ENCODE data around the gene DDTL. TPM values are rescaled to one million over a fixed set of nuclear protein-coding genes. Genes with fewer than 3 reads are reported as not detected.
A peak's percentile ranks its signal among the peaks of the same experiment; 100 is the strongest.

The DDTL gene
- total RNA-seq, 1 donor = 3.0 TPM

DNA sequence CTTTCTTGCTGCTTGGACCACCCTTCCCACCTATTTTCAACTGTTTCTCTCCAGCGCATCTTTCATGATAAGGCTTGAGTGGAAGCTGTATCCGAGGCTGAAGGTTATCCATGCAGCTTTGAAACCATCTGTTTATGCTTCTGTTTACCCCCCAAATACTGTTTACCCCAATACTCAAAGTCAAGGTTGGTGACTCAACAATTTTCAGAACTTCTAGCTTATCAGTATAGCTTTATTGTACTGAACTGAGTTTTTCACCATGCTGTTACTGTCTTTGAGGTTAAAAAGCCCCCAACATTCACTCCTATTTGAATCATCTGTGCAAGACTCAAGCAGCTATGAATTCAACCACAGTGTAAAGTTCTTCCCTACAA, 43.3 kb downstream of the DDTL start:
- DNase-seq (ENCODE audit: low read depth) = no peak
- TF ChIP-seq, protein P1, sequence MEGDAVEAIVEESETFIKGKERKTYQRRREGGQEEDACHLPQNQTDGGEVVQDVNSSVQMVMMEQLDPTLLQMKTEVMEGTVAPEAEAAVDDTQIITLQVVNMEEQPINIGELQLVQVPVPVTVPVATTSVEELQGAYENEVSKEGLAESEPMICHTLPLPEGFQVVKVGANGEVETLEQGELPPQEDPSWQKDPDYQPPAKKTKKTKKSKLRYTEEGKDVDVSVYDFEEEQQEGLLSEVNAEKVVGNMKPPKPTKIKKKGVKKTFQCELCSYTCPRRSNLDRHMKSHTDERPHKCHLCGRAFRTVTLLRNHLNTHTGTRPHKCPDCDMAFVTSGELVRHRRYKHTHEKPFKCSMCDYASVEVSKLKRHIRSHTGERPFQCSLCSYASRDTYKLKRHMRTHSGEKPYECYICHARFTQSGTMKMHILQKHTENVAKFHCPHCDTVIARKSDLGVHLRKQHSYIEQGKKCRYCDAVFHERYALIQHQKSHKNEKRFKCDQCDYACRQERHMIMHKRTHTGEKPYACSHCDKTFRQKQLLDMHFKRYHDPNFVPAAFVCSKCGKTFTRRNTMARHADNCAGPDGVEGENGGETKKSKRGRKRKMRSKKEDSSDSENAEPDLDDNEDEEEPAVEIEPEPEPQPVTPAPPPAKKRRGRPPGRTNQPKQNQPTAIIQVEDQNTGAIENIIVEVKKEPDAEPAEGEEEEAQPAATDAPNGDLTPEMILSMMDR (IDR thresholded peaks at IDR 0.05; ENCODE audit: insufficient read depth, low read depth, low read length) = no peak
- no peak overlapping the region for H3K4me3 ChIP-seq (ENCODE audit: low read depth, low read length)

DNA sequence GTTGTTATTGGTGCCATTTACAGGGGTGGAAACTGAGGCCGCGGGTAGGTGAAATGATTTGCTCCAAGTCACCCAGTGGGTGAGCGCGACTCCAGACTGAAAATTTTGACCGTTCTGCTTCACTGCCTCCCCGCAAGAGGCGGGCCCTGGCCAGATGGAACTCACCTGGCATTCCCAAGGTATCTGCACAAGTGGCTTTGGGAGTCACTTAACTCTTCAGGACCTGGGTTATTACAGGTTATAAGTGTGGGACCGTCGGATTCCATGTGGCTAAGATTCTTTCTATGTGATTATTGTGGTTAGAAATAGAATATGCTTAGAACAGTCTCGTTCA, 45.0 kb downstream of the DDTL start:
- TF ChIP-seq, protein P1 (IDR thresholded peaks at IDR 0.05; ENCODE audit: insufficient read depth, low read depth, low read length) = no peak
- peak; percentile 6 for DNase-seq (ENCODE audit: low read depth)
- H3K4me3 ChIP-seq (ENCODE audit: low read depth, low read length) = peak overlapping the region; percentile 82

DNA sequence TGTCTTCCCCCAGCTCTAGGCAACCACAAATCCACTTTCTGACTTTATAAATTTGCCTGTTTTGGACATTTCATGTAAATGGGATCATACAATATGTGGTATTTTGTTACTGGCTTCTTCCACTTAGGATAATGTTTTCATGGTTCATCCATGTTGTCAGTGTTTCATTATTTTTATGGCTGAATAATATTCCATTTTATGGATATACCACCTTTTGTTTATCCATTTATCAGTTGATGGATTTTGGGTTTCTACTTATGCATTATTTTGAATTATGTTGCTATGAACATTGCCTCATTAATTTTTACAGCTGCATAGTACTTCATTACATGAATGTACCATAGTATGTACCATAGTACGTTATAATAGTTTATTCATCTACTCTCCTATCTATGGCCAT, 49.5 kb downstream of the DDTL start:
- no peak overlapping the region for H3K4me3 ChIP-seq (ENCODE audit: low read depth, low read length)
- TF ChIP-seq, protein P1 (IDR thresholded peaks at IDR 0.05; ENCODE audit: insufficient read depth, low read depth, low read length) = no peak
- no peak for DNase-seq (ENCODE audit: low read depth)

DNA sequence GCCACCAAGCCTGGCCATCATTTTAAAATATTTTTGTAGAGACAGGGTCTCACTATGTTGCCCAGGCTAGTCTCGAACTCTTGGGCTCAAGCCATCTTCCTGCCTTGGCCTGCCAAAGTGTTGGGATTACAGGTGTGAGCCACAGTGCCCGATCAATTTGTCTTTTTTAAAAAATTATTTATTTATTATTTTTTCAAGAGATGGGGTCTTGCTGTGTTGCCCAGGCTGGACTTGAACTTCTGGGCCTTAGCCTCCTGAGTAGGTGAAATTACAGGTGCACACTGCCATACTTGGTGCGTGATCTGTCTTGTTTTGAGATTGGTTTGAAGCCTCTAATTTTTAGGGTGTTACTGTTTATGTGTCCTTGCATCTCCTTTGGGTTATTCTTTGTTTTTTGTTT, 54.6 kb downstream of the DDTL start:
- TF ChIP-seq, protein P1 (IDR thresholded peaks at IDR 0.05; ENCODE audit: insufficient read depth, low read depth, low read length) = no peak

More for the DNA sequence above, 54.6 kb downstream of the DDTL start:
- no peak for DNase-seq (ENCODE audit: low read depth)
- H3K4me3 ChIP-seq (ENCODE audit: low read depth, low read length) = no peak overlapping the region

Other genes with a start within 250 kb of the DDTL start
- 7.8 and 8.4 TPM in 2 replicates for gene ZNF70, start 215.8 kb upstream of the DDTL start, total RNA-seq
- not detected in 2 replicates for gene VPREB3, start 212.5 kb upstream of the DDTL start, total RNA-seq
- 0.43 and 1.6 TPM in 2 replicates for gene C22orf15, start 203.9 kb upstream of the DDTL start, total RNA-seq
- 3.9 and 6.1 TPM in 2 replicates for gene CHCHD10, start 198.9 kb upstream of the DDTL start, total RNA-seq
- 16.0 and 93.1 TPM in 2 replicates for gene MMP11, start 194.0 kb upstream of the DDTL start, total RNA-seq
- 61.7 and 76.3 TPM in 2 replicates for gene SMARCB1, start 179.9 kb upstream of the DDTL start, total RNA-seq
- 0.32 and 0.86 TPM in 2 replicates for gene DERL3, start 127.9 kb upstream of the DDTL start, total RNA-seq
- 12.2 and 15.1 TPM in 2 replicates for gene SLC2A11, start 109.0 kb upstream of the DDTL start, total RNA-seq
- gene MIF, start 72.5 kb upstream of the DDTL start, total RNA-seq = 133 and 161 TPM in 2 replicates
- gene GSTT2B, start 5.7 kb upstream of the DDTL start, total RNA-seq = 1.3 and 1.9 TPM in 2 replicates
- gene DDT, start 7.6 kb downstream of the DDTL start, total RNA-seq = 88.9 and 109 TPM in 2 replicates
- gene GSTT2, start 13.2 kb downstream of the DDTL start, total RNA-seq = 0.32 TPM in 1 of 2 replicates, not detected in the other
- not detected in 2 replicates for gene GSTT4, start 38.6 kb downstream of the DDTL start, total RNA-seq
- 51.2 and 60.9 TPM in 2 replicates for gene CABIN1, start 44.4 kb downstream of the DDTL start, total RNA-seq
- gene SUSD2, start 214.6 kb downstream of the DDTL start, total RNA-seq = 0.64 and 1.3 TPM in 2 replicates

Measured in fibroblast of villous mesenchyme (primary cell).